ENCODE measurements around the gene GIPC3. TPM values are rescaled to one million over a fixed set of nuclear protein-coding genes. Genes with fewer than 3 reads are reported as not detected.

The GIPC3 gene
- total and polyA plus RNA-seq, 2 of the 8 experiments (the other 6 are each of a cell fraction or from before 2014, with no cell fraction given): 1.0 to 1.2 TPM

- ChIA-PET CTCF (ENCODE audit: partially characterized antibody) (interaction anchor here (0.8 to 1.8 kb wide), 4 partner anchors 10 to 48 kb away, joined by 3 to 8 read pairs (median 4); no protein-coding TSS in a partner anchor), POLR2A (ENCODE audit: partially characterized antibody) (interaction anchor here (0.7 kb wide), 1 partner anchor 17 kb away, joined by 4 read pairs; no protein-coding TSS in a partner anchor)
- TF ChIP-seq GTF2F1 (IDR thresholded peaks at IDR 0.05; ENCODE audit: borderline replicate concordance, low read depth, low read length) (no peak), USF2 (IDR thresholded peaks at IDR 0.05; ENCODE audit: low read length) (no peak)
- no peaks in the 10 kb centered on the region for H3K36me3 ChIP-seq (ENCODE audit: control insufficient read depth in 2 of 4, insufficient read depth in 4 of 4, low read length in 3 of 4)
- no peak overlapping the region for H2BK12ac ChIP-seq (ENCODE audit: low read depth, low read length)
- no peak overlapping the region for H3K4me2 ChIP-seq (ENCODE audit: insufficient read depth in 1 of 2, low read depth in 2 of 2, low read length in 2 of 2)
- H3K4ac ChIP-seq (replicated peaks; ENCODE audit: insufficient read length, low read depth, low read length): no peak overlapping the region
- H3K18ac ChIP-seq (ENCODE audit: extremely low read depth, low read length): no peak overlapping the region
- FAIRE-seq (no peak), DNase-seq (ENCODE audit: low read depth in 1 of 2, low spot score in 2 of 2) (no peak)
- H2BK15ac ChIP-seq (ENCODE audit: low read length): no peak overlapping the region
- H4K20me1 ChIP-seq (replicated peaks in 1 of 2; ENCODE audit: control insufficient read depth in 1 of 2, insufficient read depth in 2 of 2, low read length in 2 of 2): no peaks in the 10 kb centered on the region
- H3K27me3 ChIP-seq (replicated peaks in 1 of 4; ENCODE audit: control insufficient read depth in 3 of 4, extremely low read depth in 1 of 4, insufficient read depth in 3 of 4, low read length in 3 of 4): peaks cover 0 to 7% (median 0%) of the 10 kb centered on the region in 4 experiments; a peak in 1 of 7 replicates
- WGBS, 2 experiments (ENCODE audit: extremely low coverage in 1 of 2, insufficient coverage in 1 of 2, insufficient read length in 1 of 2, insufficient replicate concordance in 2 of 2, low coverage in 1 of 2, low lambda C conversion rate in 2 of 2, missing lambda C conversion rate in 1 of 2): 92% methylated on average over 19 of the region's 19 CpGs; no CpG with 5 or more reads in 1 of the 2 experiments
- H3K9me3 ChIP-seq (ENCODE audit: insufficient read depth in 2 of 2, low read depth in 1 of 2, low read length in 1 of 2): no peaks in the 10 kb centered on the region
- H2BK20ac ChIP-seq (ENCODE audit: low read length): no peak overlapping the region
- H2AFZ ChIP-seq (ENCODE audit: low read length): no peak overlapping the region
- H4K91ac ChIP-seq (replicated peaks; ENCODE audit: insufficient read length, low read length): no peak overlapping the region
- no peaks in the 10 kb centered on the region for H3K4me1 ChIP-seq (replicated peaks in 1 of 4; ENCODE audit: control insufficient read depth in 3 of 4, insufficient read depth in 4 of 4, low read length in 3 of 4)
- no peak overlapping the region for H4K8ac ChIP-seq (ENCODE audit: extremely low read depth, insufficient read depth, low read length)
- H3K23me2 ChIP-seq (ENCODE audit: low read depth, low read length): no peaks in the 10 kb centered on the region
- H2AK5ac ChIP-seq (ENCODE audit: low read depth, low read length): no peak overlapping the region
- H3K79me2 ChIP-seq (ENCODE audit: control insufficient read depth in 1 of 2, insufficient read depth in 2 of 2, low read length in 2 of 2): no peaks in the 10 kb centered on the region
- no peak overlapping the region for H3K23ac ChIP-seq (ENCODE audit: insufficient read length)
- H4K5ac ChIP-seq (ENCODE audit: insufficient read length, low read depth, low read length): no peak overlapping the region
- no peak overlapping the region for H2BK5ac ChIP-seq (ENCODE audit: low read depth, low read length)
- no peak overlapping the region for H3K4me3 ChIP-seq (ENCODE audit: extremely low read depth in 1 of 4, insufficient read depth in 2 of 4, low read depth in 3 of 4, low read length in 4 of 4)
- H3K9ac ChIP-seq (replicated peaks in 1 of 4; ENCODE audit: extremely low read depth in 1 of 4, low read depth in 3 of 4, low read length in 3 of 4): no peak overlapping the region
- no peak overlapping the region for H3K56ac ChIP-seq (replicated peaks; ENCODE audit: insufficient read length, low read depth, low read length)
- H3K79me1 ChIP-seq (ENCODE audit: low read depth, low read length): no peaks in the 10 kb centered on the region
- H3K27ac ChIP-seq (ENCODE audit: low read depth, low read length): no peak overlapping the region
- no peak overlapping the region for H3K14ac ChIP-seq (ENCODE audit: insufficient read length)
- no peak overlapping the region for H2BK120ac ChIP-seq (replicated peaks; ENCODE audit: low read depth, low read length)
Observed at GRCh38 chr19:3565139-3565538, 20.1 kb upstream of the GIPC3 start.
